SU-DHL-6 (cell line): ENCODE data around the gene RPL18A.

Experiments
- H2AFZ ChIP-seq: fragments of 200-600 bp; sonication (generic); 2 replicates; pipeline ENCODE4 v1.6.1; 2014; ENCODE audit warnings: low read depth, mild to moderate bottlenecking, moderate library complexity, mixed read lengths, antibody characterized with exemption, low read length; ENCODE audit not compliant: severe bottlenecking
- H3F3A ChIP-seq: fragments of 200-600 bp; shearing (Covaris generic); 2 replicates; pipeline ENCODE4 v1.6.0; 2016; ENCODE audit warnings: antibody characterized with exemption, mild to moderate bottlenecking; ENCODE audit not compliant: insufficient read depth
- H3K27ac ChIP-seq: fragments of 200-600 bp; sonication (generic); 2 replicates; pipeline ENCODE4 v1.5.1; 2016; ENCODE audit warnings: low read depth, mild to moderate bottlenecking, low read length, moderate library complexity, mixed read lengths
- H3K27me3 ChIP-seq: fragments of 200-600 bp; sonication (generic), shearing (Covaris generic); 2 replicates; pipeline ENCODE4 v1.6.0; 2014; ENCODE audit warnings: mild to moderate bottlenecking, low read length
- H3K36me3 ChIP-seq: fragments of 200-600 bp; sonication (generic); 2 replicates; pipeline ENCODE4 v1.6.1; 2014; ENCODE audit warnings: mild to moderate bottlenecking, low read length, mixed read lengths
- H3K4me2 ChIP-seq: fragments of 300-600, 200-600 bp; shearing (Covaris generic), sonication (generic); 2 replicates; pipeline ENCODE4 v1.6.0; 2014; ENCODE audit warnings: low read length, low read depth, mild to moderate bottlenecking; ENCODE audit not compliant: poor library complexity, severe bottlenecking
- H3K4me3 ChIP-seq: fragments of 200-600 bp; sonication (generic); 2 replicates; pipeline ENCODE4 v1.5.1; 2014; ENCODE audit warnings: antibody characterized with exemption, low read length, mild to moderate bottlenecking, mixed read lengths; ENCODE audit not compliant: insufficient read depth, poor library complexity, severe bottlenecking
- H3K79me2 ChIP-seq: fragments of 200-600 bp; sonication (generic); 2 replicates; pipeline ENCODE4 v1.6.1; 2014; ENCODE audit warnings: mild to moderate bottlenecking, low read length, moderate library complexity; ENCODE audit not compliant: insufficient read depth
- H3K9ac ChIP-seq: fragments of 200-600 bp; sonication (generic); 2 replicates; pipeline ENCODE4 v1.7.0; 2014; ENCODE audit warnings: mild to moderate bottlenecking, low read length
- H3K9me2 ChIP-seq: fragments of 200-600 bp; sonication (generic); replicated peaks from 2 replicates; pipeline ENCODE4 v1.6.1; 2014; ENCODE audit warnings: low read length; ENCODE audit not compliant: insufficient read depth
- H3K9me3 ChIP-seq: fragments of 200-600 bp; sonication (generic); 2 replicates; pipeline ENCODE4 v1.6.1; 2014; ENCODE audit warnings: low read length, mixed read lengths; ENCODE audit not compliant: insufficient read depth
- H4K20me1 ChIP-seq: fragments of 200-600 bp; sonication (generic); 2 replicates; pipeline ENCODE4 v1.6.1; 2014; ENCODE audit warnings: low read depth, mild to moderate bottlenecking, antibody characterized with exemption, low read length, moderate library complexity, mixed read lengths
- CTCF ChIP-seq: fragments of 200-600 bp; sonication (generic); IDR thresholded peaks from one replicate; pipeline ENCODE4 v1.5.1; 2017; ENCODE audit warnings: antibody characterized with exemption, mild to moderate bottlenecking, low read length, moderate library complexity; ENCODE audit not compliant: insufficient read depth, poor library complexity, severe bottlenecking
- EZH2phosphoT487 ChIP-seq: fragments of 200-600 bp; sonication (generic), shearing (Covaris generic); conservative IDR thresholded peaks from 2 replicates; pipeline ENCODE4 v1.6.1; 2018; ENCODE audit warnings: mild to moderate bottlenecking, antibody characterized with exemption, low read length, moderate library complexity, mixed read lengths

The RPL18A gene

DNA sequence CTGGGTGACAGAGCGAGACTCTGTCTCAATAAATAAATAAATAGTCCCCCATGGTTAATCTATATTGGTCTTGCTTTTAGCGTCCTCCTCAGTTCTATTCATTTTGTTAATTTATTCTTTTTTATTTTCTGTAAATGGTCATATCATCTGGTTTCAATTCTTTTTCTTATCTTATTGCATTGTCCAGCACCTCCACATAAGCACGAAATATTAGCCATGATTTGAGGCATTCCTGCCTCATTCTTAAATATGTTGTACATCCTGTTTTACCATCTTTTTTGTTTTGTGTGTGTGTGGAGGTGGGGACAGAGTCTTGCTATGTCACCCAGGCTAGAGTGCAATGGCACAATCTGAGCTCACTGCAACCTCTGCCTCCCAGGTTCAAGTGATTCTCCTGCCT lies 48.5 kb downstream of the RPL18A start:
- no peak overlapping the region for H3K9ac ChIP-seq
- H3K27me3 ChIP-seq: no peaks in the 10 kb centered on the region
- no peak overlapping the region for H3K4me2 ChIP-seq
- no peak overlapping the region for H3K27ac ChIP-seq
- H4K20me1 ChIP-seq: no peaks in the 10 kb centered on the region
- no peak overlapping the region for H2AFZ ChIP-seq
- H3K79me2 ChIP-seq: no peaks in the 10 kb centered on the region
- TF ChIP-seq EZH2phosphoT487 (no peak), CTCF (no peak)
- no peak overlapping the region for H3K4me3 ChIP-seq
- no peaks in the 10 kb centered on the region for H3K36me3 ChIP-seq
- H3K9me3 ChIP-seq: no peaks in the 10 kb centered on the region
- no peaks in the 10 kb centered on the region for H3K9me2 ChIP-seq
- no peaks in the 10 kb centered on the region for H3F3A ChIP-seq

DNA sequence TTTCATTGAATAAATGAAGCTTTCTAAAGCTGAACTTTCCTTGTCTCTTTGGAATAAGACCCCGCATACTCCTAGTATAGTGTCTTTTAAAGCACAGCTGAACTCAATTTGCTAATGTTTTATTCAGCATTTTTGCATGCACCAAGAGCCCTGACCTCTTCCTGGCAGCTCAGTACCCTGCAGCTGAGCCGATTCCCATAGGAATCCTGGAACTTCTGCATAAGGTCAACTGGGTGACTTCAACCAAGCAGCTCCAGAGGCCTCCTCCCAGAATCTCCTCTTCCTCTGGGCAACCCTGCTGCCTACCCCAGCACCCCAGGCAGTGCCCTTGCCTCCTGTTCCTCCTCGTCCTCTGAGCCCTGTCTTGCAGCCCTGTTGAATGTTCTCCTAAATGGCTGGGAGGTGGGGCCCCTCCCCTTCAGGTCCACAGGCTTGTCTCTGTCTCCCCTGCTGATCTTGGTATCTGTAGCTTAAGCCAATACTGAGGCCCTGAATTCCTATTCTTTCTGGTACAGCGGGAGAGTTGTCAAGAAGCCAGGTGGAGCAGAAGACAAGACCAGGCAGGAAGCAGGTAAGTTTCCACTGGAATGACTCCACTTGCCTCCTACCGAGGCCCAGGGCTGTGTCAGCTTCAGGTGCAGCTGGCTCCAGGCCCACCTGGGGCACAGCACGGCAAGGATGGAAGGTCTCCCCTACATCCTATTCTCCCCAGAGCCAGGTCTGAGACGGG lies 49.5 kb downstream of the RPL18A start:
- Histone ChIP-seq H3K79me2 (no peaks in the 10 kb centered on the region), H3K27ac (no peak overlapping the region), H3K27me3 (no peaks in the 10 kb centered on the region), H3F3A (no peaks in the 10 kb centered on the region), H3K9me2 (no peaks in the 10 kb centered on the region), H2AFZ (no peak overlapping the region), H3K9me3 (no peaks in the 10 kb centered on the region), H3K9ac (no peak overlapping the region), H3K36me3 (no peaks in the 10 kb centered on the region), H3K4me2 (no peak overlapping the region), H4K20me1 (no peaks in the 10 kb centered on the region), H3K4me3 (no peak overlapping the region)
- TF ChIP-seq EZH2phosphoT487 (no peak), CTCF (no peak)

GRCh38 chr19:17910791-17911360 lies 51.2 kb downstream of the RPL18A start:
- Histone ChIP-seq H3F3A (no peaks in the 10 kb centered on the region), H3K9me3 (no peaks in the 10 kb centered on the region), H3K79me2 (no peaks in the 10 kb centered on the region), H3K27ac (no peak overlapping the region), H3K36me3 (no peaks in the 10 kb centered on the region), H3K4me3 (no peak overlapping the region), H3K4me2 (no peak overlapping the region), H2AFZ (no peak overlapping the region), H3K9me2 (no peaks in the 10 kb centered on the region), H3K27me3 (no peaks in the 10 kb centered on the region), H3K9ac (no peak overlapping the region), H4K20me1 (no peaks in the 10 kb centered on the region)
- TF ChIP-seq EZH2phosphoT487 (no peak), CTCF (no peak)
